ENCODE results near the gene AIF1.

DNA sequence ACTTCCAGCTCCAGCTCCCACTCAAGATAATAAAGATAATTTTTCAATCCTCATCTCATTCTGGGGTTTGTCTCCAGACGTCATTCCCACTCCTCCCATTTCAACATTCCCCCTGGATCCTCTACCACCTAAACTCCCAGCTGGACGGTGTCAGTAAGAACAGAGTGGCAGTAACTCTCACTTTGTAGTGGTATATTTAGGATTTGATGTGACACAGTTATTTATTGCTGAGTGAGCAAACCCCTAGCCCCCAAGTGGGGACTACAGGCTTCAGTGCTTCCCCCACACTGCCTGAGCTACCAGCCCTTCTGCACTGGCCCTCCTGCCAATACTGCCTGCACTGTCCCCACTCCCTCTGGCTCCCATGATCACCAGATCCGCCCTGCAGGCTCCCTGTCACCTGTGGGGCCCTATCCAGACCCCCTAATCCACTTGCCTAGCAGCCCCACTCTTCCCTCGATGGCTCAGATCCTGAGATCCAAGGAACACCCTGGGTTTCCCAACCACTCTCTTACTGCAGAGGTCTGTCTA lies 43.2 kb downstream of the AIF1 start:
- no peak for TF ChIP-seq PPARA (CRISPR knock-in tag; IDR thresholded peaks at IDR 0.05; ENCODE audit: borderline replicate concordance)
- TF ChIP-seq, protein P1, sequence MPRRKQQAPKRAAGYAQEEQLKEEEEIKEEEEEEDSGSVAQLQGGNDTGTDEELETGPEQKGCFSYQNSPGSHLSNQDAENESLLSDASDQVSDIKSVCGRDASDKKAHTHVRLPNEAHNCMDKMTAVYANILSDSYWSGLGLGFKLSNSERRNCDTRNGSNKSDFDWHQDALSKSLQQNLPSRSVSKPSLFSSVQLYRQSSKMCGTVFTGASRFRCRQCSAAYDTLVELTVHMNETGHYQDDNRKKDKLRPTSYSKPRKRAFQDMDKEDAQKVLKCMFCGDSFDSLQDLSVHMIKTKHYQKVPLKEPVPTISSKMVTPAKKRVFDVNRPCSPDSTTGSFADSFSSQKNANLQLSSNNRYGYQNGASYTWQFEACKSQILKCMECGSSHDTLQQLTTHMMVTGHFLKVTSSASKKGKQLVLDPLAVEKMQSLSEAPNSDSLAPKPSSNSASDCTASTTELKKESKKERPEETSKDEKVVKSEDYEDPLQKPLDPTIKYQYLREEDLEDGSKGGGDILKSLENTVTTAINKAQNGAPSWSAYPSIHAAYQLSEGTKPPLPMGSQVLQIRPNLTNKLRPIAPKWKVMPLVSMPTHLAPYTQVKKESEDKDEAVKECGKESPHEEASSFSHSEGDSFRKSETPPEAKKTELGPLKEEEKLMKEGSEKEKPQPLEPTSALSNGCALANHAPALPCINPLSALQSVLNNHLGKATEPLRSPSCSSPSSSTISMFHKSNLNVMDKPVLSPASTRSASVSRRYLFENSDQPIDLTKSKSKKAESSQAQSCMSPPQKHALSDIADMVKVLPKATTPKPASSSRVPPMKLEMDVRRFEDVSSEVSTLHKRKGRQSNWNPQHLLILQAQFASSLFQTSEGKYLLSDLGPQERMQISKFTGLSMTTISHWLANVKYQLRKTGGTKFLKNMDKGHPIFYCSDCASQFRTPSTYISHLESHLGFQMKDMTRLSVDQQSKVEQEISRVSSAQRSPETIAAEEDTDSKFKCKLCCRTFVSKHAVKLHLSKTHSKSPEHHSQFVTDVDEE (CRISPR knock-in tag; IDR thresholded peaks at IDR 0.05) = no peak
- no peak for TF ChIP-seq ZFP3 (CRISPR knock-in tag; IDR thresholded peaks at IDR 0.05)
- TF ChIP-seq SNAI2 (CRISPR knock-in tag; IDR thresholded peaks at IDR 0.05) = no peak
- TF ChIP-seq TCF4 (CRISPR knock-in tag; IDR thresholded peaks at IDR 0.05; ENCODE audit: borderline replicate concordance) = no peak
- TF ChIP-seq CREB5 (CRISPR knock-in tag; IDR thresholded peaks at IDR 0.05; ENCODE audit: low read depth) = no peak

Measured in SK-N-SH treated with all-trans-retinoic acid at 6 μM for 48 hours (cell line).